Choroid plexus epithelial cell (primary cell): ENCODE measurements around the gene TMEM260.

Source experiments
- DNase-seq: peaks from one replicate; pipeline ENCODE4 v3.0.0-alpha.2; 2010; ENCODE audit warnings: low read depth
- H3K4me3 ChIP-seq: 2 replicates; pipeline ENCODE4 v1.5.1; 2011; ENCODE audit warnings: low read depth, mild to moderate bottlenecking, control low read depth, low read length, moderate library complexity
- CTCF ChIP-seq: conservative IDR thresholded peaks from 2 replicates; pipeline ENCODE4 v1.5.1; 2011; ENCODE audit warnings: low read depth, mild to moderate bottlenecking, control low read depth, inconsistent platforms, low read length, moderate library complexity

TMEM260 gene

GRCh38 chr14:56657604-56658003 is 78.0 kb downstream of the TMEM260 start:
- TF ChIP-seq CTCF: no peak
- H3K4me3 ChIP-seq: no peak overlapping the region
- no peak for DNase-seq

GRCh38 chr14:56659378-56659777 is 79.8 kb downstream of the TMEM260 start:
- no peak for DNase-seq
- no peak for TF ChIP-seq CTCF
- H3K4me3 ChIP-seq: no peak overlapping the region

GRCh38 chr14:56659964-56660551 is 80.5 kb downstream of the TMEM260 start:
- peak; percentile 73 for TF ChIP-seq CTCF
- peak; percentile 76 for DNase-seq
- H3K4me3 ChIP-seq: no peak overlapping the region

GRCh38 chr14:56660677-56661389 is 81.2 kb downstream of the TMEM260 start:
- no peak for DNase-seq
- TF ChIP-seq CTCF: no peak
- H3K4me3 ChIP-seq: no peak overlapping the region

GRCh38 chr14:56661478-56661877 is 81.9 kb downstream of the TMEM260 start:
- no peak for DNase-seq
- H3K4me3 ChIP-seq: no peak overlapping the region
- no peak for TF ChIP-seq CTCF

GRCh38 chr14:56664811-56665421 is 85.3 kb downstream of the TMEM260 start:
- no peak for DNase-seq
- no peak for TF ChIP-seq CTCF
- no peak overlapping the region for H3K4me3 ChIP-seq
